Measurements from ENCODE around the gene BTNL9. TPM values are rescaled to one million over a fixed set of nuclear protein-coding genes. Genes with fewer than 3 reads are reported as not detected.

Gene BTNL9
- total RNA-seq, 1 experiment from 2014 or later, result not detected

DNA sequence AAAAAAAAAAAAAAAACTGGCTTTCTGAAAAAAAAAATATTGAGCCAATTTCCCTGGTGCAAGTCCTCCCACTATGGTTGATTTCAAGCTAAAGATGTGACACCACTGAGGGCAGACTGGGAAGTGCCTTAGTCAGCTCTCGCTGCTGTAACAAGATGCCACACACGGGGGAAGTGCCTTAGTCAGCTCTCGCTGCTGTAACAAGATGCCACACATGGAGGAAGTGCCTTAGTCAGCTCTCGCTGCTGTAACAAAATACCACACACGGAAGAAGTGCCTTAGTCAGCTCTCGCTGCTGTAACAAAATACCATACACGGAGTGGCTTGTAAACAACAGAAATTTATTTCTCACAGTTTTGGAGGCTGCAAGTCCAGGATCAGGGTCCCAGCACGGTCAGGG is 23.4 kb downstream of the BTNL9 start:
- Histone ChIP-seq H3K9me3 (ENCODE audit: low read depth, low read length, poor library complexity, severe bottlenecking) (no peaks in the 10 kb centered on the region), H3K36me3 (ENCODE audit: insufficient read depth, low read length, poor library complexity, severe bottlenecking) (no peaks in the 10 kb centered on the region), H3K27ac (ENCODE audit: low read depth, low read length, poor library complexity, severe bottlenecking) (no peak overlapping the region), H3K27me3 (replicated peaks; ENCODE audit: insufficient read depth, low read depth, low read length, poor library complexity) (peaks cover 61% of the 10 kb centered on the region), H3K4me3 (ENCODE audit: low read depth, low read length, poor library complexity, severe bottlenecking) (no peak overlapping the region), H3K4me1 (ENCODE audit: insufficient read depth, low read length, poor library complexity, severe bottlenecking) (no peaks in the 10 kb centered on the region)
- POLR2A ChIA-PET (ENCODE audit: low non-redundant PET), result no interaction called here
- no TSS peak for BruUV-seq (replicated peaks)
- CTCF ChIA-PET, result no interaction called here
- no peak for DNase-seq (ENCODE audit: low spot score)
- no peak for TF ChIP-seq EZH2 (IDR thresholded peaks at IDR 0.05; ENCODE audit: borderline replicate concordance, low read depth, low read length, poor library complexity, severe bottlenecking)
- TF ChIP-seq, protein P1, sequence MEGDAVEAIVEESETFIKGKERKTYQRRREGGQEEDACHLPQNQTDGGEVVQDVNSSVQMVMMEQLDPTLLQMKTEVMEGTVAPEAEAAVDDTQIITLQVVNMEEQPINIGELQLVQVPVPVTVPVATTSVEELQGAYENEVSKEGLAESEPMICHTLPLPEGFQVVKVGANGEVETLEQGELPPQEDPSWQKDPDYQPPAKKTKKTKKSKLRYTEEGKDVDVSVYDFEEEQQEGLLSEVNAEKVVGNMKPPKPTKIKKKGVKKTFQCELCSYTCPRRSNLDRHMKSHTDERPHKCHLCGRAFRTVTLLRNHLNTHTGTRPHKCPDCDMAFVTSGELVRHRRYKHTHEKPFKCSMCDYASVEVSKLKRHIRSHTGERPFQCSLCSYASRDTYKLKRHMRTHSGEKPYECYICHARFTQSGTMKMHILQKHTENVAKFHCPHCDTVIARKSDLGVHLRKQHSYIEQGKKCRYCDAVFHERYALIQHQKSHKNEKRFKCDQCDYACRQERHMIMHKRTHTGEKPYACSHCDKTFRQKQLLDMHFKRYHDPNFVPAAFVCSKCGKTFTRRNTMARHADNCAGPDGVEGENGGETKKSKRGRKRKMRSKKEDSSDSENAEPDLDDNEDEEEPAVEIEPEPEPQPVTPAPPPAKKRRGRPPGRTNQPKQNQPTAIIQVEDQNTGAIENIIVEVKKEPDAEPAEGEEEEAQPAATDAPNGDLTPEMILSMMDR (conservative IDR thresholded peaks at IDR 0.05; ENCODE audit: low read depth, low read length), result no peak
- intact Hi-C loops (cut with micrococcal nuclease; ENCODE audit: unreplicated experiment), result no loop called here

DNA sequence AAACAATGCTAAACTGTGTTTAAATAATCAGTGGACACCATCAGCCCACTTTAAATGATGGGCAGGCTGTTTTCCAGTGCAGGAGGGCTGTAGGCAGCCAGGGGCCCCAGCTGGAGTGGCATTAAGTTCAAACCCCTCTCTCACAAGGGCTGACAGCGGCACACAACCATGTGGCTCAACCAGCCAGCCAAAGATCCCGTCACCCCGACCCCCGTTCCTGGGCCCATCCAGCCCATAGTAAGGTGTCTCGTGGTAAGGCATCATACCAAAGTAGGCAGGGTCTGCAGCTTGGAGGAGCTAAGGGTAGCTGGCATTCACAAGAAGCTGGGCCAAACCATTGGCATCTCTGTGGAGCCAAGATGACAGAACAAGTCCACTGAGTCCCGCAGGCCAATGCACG is 24.9 kb downstream of the BTNL9 start:
- H3K9me3 ChIP-seq (ENCODE audit: low read depth, low read length, poor library complexity, severe bottlenecking), result no peaks in the 10 kb centered on the region
- TF ChIP-seq, protein P1 (conservative IDR thresholded peaks at IDR 0.05; ENCODE audit: low read depth, low read length), result no peak
- TF ChIP-seq EZH2 (IDR thresholded peaks at IDR 0.05; ENCODE audit: borderline replicate concordance, low read depth, low read length, poor library complexity, severe bottlenecking), result no peak
- H3K27ac ChIP-seq (ENCODE audit: low read depth, low read length, poor library complexity, severe bottlenecking), result no peak overlapping the region
- DNase-seq (ENCODE audit: low spot score), result no peak
- H3K36me3 ChIP-seq (ENCODE audit: insufficient read depth, low read length, poor library complexity, severe bottlenecking), result no peaks in the 10 kb centered on the region
- BruUV-seq (replicated peaks), result no TSS peak
- no peak overlapping the region for H3K4me3 ChIP-seq (ENCODE audit: low read depth, low read length, poor library complexity, severe bottlenecking)
- intact Hi-C loops (cut with micrococcal nuclease; ENCODE audit: unreplicated experiment), result no loop called here
- no peaks in the 10 kb centered on the region for H3K4me1 ChIP-seq (ENCODE audit: insufficient read depth, low read length, poor library complexity, severe bottlenecking)
- peaks cover 61% of the 10 kb centered on the region for H3K27me3 ChIP-seq (replicated peaks; ENCODE audit: insufficient read depth, low read depth, low read length, poor library complexity)
- CTCF ChIA-PET, result no interaction called here
- POLR2A ChIA-PET (ENCODE audit: low non-redundant PET), result no interaction called here

DNA sequence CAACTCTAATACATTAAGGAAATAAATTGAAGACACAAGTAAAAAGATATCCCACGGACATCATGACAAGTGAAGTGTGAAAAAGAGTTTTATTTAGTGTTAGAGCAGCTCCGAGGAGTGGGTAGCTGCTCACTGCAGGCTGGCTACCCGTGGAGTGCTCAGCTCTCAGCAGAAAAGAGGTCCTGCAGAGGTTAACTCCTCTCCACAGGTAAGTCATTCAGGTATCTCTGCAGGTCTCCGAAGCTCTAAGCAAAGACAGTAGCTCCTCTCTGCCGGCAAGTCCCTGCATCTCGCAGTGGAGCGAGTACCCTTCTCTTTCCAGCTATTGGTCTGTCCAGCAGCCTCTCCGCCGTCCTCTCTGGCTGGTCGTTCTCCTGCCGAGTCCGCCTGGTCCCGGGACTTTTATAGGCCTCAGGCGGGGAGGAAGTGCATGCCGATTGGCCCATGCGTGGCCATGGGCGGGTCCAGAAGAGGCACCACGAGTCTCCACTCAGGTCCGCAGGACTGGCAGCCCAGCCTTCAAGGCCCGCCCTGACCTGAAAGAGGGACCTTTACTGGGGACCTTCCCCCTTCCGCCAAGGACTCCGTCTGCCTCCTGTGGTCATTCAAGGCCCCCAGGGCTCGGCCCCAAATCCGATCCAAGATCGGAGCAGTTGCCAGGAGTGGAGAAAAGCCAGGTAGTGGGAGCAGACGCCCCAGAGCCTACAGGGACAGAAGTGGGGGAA is 29.9 kb downstream of the BTNL9 start:
- DNase-seq (ENCODE audit: low spot score), result no peak
- Histone ChIP-seq H3K36me3 (ENCODE audit: insufficient read depth, low read length, poor library complexity, severe bottlenecking) (no peaks in the 10 kb centered on the region), H3K27ac (ENCODE audit: low read depth, low read length, poor library complexity, severe bottlenecking) (no peak overlapping the region), H3K9me3 (ENCODE audit: low read depth, low read length, poor library complexity, severe bottlenecking) (no peaks in the 10 kb centered on the region), H3K4me3 (ENCODE audit: low read depth, low read length, poor library complexity, severe bottlenecking) (no peak overlapping the region), H3K27me3 (replicated peaks; ENCODE audit: insufficient read depth, low read depth, low read length, poor library complexity) (peaks cover 43% of the 10 kb centered on the region), H3K4me1 (ENCODE audit: insufficient read depth, low read length, poor library complexity, severe bottlenecking) (no peaks in the 10 kb centered on the region)
- TF ChIP-seq, protein P1 (conservative IDR thresholded peaks at IDR 0.05; ENCODE audit: low read depth, low read length), result no peak
- TF ChIP-seq EZH2 (IDR thresholded peaks at IDR 0.05; ENCODE audit: borderline replicate concordance, low read depth, low read length, poor library complexity, severe bottlenecking), result no peak
- intact Hi-C loops (cut with micrococcal nuclease; ENCODE audit: unreplicated experiment), result no loop called here
- no TSS peak for BruUV-seq (replicated peaks)
- POLR2A ChIA-PET (ENCODE audit: low non-redundant PET), result no interaction called here
- CTCF ChIA-PET, result no interaction called here

Data from A673 (cell line).